Astrocyte of the cerebellum (primary cell): Measurements from ENCODE around the gene SMAD5.

Experiments used
- DNase-seq: peaks from one replicate; pipeline ENCODE4 v3.0.0-alpha.2; 2011; ENCODE audit warnings: low read depth
- H3K4me3 ChIP-seq: 2 replicates; pipeline ENCODE4 v1.5.1; 2011; ENCODE audit warnings: mild to moderate bottlenecking, low read depth, low read length, moderate library complexity
- CTCF ChIP-seq: IDR thresholded peaks from 2 replicates; pipeline ENCODE4 v1.5.1; 2012; ENCODE audit warnings: low read length, low read depth, moderate library complexity, mild to moderate bottlenecking; ENCODE audit errors: missing control alignments
- in situ Hi-C: cut with HindIII; loops from 2 replicates; pipeline ENCODE4 v1.10.0; 2017; ENCODE audit warnings: low sequenced_read_pairs

Gene SMAD5

GRCh38 chr5:136114414-136115125, 18.1 kb upstream of the SMAD5 start:
- in situ Hi-C loops, result no loop called here
- H3K4me3 ChIP-seq, result no peak overlapping the region
- DNase-seq, result no peak
- TF ChIP-seq CTCF, result no peak

GRCh38 chr5:136115183-136115865, 17.3 kb upstream of the SMAD5 start:
- no peak for DNase-seq
- TF ChIP-seq CTCF, result no peak
- H3K4me3 ChIP-seq, result no peak overlapping the region

GRCh38 chr5:136120529-136120928, 12.1 kb upstream of the SMAD5 start:
- DNase-seq, result no peak
- no peak for TF ChIP-seq CTCF
- no peak overlapping the region for H3K4me3 ChIP-seq
- in situ Hi-C loops, result no loop called here

More at GRCh38 chr5:136115183-136115865, 17.3 kb upstream of the SMAD5 start:
- in situ Hi-C loops, result no loop called here

GRCh38 chr5:136123236-136123768, 9.3 kb upstream of the SMAD5 start:
- in situ Hi-C loops, result no loop called here
- no peak for TF ChIP-seq CTCF
- no peak overlapping the region for H3K4me3 ChIP-seq
- DNase-seq, result no peak

- no peak for DNase-seq
- in situ Hi-C loops, result no loop called here
- TF ChIP-seq CTCF, result no peak
Observed at GRCh38 chr5:136127560-136127959, 5.1 kb upstream of the SMAD5 start.

GRCh38 chr5:136128481-136128880, 4.2 kb upstream of the SMAD5 start:
- in situ Hi-C loops, result no loop called here
- TF ChIP-seq CTCF, result no peak
- no peak for DNase-seq
- H3K4me3 ChIP-seq, result no peak overlapping the region

More at GRCh38 chr5:136127560-136127959, 5.1 kb upstream of the SMAD5 start:
- H3K4me3 ChIP-seq, result no peak overlapping the region
